ENCODE measurements around the gene SLC9A5. TPM values are rescaled to one million over a fixed set of nuclear protein-coding genes. Genes with fewer than 3 reads are reported as not detected.

Gene SLC9A5
- total RNA-seq, 1 experiment from 2014 or later = 2.7 TPM

DNA sequence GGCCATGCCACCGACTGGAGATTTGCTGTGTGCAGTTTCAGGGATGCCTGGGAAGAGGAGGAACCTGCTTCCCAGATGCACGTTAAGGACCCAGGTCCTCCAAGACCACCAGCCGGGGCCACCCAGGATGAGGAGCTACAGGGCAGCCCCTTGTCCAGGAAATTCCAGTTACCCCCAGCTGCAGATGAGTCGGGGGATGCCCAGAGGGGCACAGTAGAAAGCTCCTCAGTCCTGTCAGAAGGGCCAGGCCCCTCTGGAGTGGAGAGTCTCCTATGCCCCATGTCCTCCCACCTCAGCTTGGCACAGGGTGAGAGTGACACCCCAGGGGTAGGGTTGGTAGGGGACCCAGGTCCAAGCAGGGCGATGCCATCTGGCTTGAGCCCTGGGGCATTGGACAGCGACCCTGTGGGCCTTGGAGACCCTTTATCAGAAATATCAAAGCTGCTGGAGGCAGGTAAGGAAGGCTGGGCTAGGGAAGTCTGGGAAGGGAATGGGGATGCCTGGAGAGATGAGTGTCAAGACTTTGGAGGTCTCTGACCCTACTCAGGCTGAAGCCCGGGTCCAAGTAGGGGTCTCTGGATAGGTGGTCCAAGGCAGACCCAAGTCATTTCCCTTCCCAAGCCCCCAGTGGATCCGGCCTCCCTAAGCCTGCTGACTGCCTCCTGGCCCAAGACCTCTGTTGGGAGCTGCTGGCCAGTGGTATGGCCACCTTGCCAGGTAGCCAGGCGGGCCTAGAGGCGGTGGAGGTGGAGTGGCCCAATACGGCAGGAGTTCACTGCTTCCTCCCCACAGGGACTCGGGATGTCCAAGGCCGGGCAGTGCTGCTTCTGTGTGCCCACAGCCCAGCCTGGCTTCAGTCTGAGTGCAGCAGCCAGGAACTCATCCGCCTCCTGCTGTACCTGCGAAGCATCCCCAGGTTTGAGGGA is 31.6 kb downstream of the SLC9A5 start:
- no peak for DNase-seq (ENCODE audit: low spot score)

DNA sequence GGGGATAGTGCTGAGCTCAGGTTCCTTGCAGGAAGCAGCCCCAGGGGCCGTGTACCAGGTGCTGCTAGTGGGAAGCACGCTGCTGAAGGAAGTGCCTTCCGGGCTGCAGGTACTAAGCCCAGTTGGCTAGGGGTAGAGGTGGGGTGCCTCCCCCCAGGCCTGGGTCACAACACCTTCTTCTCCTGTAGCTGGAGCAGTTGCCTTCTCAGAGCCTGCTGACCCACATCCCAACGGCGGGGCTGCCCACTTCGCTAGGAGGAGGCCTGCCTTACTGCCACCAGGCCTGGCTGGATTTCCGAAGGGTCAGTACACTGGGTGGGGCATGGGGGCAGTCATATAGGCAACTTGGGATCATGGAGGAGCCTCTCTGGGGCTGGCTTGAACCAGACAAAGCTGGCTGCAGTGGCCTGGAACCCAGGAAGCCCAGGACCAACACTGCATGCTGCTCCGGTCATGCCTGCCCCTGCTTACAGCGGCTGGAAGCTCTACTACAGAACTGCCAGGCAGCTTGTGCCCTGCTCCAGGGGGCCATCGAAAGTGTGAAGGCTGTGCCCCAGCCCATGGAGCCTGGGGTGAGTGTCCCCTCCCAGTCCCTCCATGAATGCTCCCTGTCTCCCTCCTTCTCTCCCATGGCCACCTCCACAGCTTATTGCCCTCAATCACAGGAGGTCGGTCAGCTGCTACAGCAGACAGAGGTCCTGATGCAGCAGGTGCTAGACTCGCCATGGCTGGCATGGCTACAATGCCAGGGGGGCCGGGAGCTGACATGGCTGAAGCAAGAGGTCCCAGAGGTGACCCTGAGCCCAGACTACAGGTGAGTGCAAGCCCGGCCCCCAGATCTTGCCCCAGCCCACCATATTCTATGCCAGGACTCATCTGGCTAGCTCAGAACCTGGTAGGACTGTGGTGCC is 33.0 kb downstream of the SLC9A5 start:
- no peak for DNase-seq (ENCODE audit: low spot score)

DNA sequence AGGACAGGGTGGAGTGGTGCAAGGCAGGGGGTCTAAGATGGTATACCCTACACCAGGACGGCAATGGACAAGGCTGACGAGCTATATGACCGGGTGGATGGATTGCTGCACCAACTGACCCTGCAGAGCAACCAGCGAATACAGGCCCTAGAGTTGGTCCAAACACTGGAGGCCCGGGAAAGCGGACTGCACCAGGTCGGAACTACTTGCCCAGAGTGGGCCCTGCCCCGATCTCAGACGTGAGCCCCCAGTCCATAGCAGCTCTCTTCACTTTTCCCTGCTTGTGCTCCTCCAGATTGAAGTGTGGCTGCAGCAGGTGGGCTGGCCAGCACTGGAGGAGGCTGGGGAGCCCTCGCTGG is 33.6 kb downstream of the SLC9A5 start:
- DNase-seq (ENCODE audit: low spot score) = no peak

DNA sequence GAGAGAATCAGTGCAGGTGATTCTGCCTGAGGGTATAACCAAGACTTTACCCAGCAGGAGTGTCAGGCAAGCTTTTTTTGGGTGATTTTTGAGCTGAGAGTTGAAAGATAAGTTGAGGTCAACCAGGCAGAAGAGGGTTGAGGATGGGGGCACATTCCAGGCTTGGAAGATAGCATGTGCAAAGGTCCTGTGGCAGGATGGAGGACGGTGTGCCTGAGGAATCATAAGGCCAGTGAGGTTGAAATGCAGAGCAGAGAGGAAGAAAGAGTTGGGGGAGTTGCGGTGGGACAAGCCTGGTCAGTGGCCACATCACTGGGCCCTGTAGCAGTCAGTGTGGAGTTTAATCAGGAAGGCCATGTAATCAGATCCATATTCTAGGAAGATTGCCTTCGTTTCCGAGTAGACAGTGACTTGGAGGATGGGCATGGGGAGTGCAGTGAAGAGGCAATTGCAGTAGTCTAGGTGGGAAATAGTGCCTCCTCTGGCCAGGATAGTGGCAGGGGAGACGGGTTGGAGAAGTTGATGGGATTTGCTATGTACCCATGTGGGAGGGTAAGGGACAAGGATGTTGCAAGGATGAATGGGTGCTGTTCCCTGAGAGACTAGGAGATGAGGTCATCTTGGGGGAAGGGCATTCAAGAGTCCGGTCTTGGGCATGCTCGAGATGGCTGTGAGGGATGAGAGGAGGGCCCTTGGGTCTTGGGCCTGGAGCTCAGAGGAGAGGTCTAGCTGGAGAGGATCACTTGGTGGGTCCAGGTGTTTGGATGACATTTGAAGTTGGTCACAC is 34.5 kb downstream of the SLC9A5 start:
- DNase-seq (ENCODE audit: low spot score) = no peak

DNA sequence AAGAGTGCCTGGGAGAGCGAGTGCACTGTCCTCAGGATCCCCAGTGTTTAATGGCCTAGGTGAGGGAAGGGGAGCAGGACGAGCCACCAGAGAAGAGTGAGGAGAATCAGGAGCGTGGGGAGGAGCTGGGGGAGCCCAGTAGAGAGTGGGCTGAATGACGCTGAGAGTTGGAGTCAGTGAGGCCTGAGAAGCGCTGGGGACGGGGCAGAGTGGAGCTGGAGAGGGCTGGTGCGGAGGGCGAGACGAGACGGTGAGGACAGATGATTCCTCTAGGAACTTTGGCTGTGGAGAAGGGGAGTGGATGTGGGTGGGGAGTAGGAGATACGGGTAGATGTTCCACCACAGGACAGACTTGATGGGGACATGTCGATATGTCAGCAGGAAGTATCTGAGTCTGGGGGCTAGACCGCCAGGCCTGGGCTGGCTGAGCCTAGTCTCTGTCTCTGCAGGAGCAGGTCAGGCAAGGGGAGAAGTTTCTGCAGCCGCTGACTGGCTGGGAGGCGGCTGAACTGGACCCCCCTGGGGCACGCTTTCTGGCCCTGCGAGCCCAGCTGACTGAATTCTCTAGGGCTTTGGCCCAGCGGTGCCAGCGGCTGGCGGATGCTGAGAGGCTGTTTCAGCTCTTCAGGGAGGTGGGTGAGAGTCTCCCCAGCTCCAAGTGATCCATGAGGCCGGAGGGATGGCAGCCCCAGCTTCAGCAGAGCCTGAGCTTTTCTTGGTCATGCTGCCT is 35.2 kb downstream of the SLC9A5 start:
- DNase-seq (ENCODE audit: low spot score) = no peak

DNA sequence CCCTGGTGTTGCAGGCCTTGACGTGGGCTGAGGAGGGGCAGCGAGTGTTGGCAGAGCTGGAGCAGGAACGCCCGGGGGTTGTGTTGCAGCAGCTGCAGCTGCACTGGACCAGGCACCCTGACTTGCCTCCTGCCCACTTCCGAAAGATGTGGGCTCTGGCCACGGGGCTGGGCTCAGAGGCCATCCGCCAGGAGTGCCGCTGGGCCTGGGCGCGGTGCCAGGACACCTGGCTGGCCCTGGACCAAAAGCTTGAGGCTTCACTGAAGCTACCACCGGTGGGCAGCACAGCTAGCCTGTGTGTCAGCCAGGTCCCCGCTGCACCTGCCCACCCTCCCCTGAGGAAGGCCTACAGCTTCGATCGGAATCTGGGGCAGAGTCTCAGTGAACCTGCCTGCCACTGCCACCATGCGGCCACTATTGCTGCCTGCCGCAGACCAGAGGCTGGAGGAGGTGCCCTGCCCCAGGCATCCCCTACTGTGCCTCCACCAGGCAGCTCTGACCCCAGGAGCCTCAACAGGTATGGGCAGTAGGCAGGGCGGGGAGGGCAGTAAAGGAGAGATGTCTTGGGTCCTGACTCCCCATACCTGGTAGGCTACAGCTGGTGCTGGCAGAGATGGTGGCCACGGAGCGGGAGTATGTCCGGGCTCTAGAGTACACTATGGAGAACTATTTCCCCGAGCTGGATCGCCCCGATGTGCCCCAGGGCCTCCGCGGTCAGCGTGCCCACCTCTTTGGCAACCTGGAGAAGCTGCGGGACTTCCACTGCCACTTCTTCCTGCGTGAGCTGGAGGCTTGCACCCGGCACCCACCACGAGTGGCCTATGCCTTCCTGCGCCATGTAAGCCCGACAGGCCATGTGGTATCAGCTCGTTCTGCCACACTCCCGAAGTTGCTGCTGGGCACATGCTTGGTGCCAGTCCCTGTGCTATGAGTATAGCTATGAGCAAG is 36.2 kb downstream of the SLC9A5 start:
- peak; percentile 89 for DNase-seq (ENCODE audit: low spot score)

DNA sequence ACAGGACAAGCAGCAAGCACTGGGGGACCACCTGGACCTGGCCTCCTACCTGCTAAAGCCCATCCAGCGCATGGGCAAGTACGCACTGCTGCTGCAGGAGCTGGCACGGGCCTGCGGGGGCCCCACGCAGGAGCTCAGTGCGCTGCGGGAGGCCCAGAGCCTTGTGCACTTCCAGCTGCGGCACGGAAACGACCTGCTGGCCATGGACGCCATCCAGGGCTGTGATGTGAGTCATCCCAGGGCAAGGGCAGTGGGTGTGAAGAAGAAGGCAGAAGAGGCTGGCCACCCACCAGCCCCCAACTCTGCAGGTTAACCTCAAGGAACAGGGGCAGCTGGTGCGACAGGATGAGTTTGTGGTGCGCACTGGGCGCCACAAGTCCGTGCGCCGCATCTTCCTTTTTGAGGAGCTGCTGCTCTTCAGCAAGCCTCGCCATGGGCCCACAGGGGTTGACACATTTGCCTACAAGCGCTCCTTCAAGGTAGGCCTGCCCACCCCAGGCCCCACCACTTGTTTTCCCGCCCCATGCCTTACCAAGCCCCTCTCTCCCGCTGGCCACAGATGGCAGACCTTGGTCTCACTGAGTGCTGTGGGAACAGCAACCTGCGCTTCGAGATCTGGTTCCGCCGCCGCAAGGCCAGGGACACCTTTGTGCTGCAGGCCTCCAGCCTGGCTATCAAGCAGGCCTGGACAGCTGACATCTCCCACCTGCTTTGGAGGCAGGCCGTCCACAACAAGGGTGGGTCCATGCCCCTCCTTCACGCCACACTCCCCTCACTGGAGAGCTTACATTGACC is 37.9 kb downstream of the SLC9A5 start:
- no peak for DNase-seq (ENCODE audit: low spot score)

DNA sequence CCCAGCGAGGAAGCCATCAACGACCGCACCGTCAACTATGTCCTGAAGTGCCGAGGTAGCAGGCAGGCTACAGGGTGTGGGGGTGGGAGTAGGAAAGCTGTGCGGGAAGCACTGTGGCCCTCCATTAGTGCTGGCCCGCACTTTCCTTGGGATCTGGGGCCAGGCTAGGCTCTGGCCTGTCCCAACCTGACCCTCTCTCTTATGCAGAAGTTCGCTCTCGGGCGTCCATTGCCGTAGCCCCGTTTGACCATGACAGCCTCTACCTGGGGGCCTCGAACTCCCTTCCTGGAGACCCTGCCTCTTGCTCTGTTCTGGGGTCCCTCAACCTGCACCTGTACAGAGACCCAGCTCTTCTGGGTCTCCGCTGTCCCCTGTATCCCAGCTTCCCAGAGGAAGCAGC is 39.2 kb downstream of the SLC9A5 start:
- no peak for DNase-seq (ENCODE audit: low spot score)

DNA sequence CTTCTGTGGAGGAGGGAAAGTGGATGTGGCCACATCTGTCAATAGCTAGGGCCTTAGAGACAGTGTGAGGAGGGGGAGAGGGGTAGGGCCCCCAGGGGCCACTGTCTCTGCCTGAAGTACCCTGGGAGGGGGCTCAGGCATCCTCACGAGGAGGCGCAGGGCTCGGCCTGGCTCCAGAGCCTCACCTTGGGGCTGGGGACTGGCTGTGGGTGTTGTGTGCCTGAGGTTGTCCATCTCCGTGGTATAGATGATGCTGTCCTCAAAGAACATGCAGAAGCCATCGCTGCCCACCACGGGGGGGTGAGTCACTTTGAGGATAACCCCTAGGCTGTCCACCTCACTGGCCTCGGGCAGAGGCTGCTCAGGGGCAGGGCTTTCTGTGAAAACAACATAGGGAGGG is 42.7 kb downstream of the SLC9A5 start:
- DNase-seq (ENCODE audit: low spot score) = no peak

DNA sequence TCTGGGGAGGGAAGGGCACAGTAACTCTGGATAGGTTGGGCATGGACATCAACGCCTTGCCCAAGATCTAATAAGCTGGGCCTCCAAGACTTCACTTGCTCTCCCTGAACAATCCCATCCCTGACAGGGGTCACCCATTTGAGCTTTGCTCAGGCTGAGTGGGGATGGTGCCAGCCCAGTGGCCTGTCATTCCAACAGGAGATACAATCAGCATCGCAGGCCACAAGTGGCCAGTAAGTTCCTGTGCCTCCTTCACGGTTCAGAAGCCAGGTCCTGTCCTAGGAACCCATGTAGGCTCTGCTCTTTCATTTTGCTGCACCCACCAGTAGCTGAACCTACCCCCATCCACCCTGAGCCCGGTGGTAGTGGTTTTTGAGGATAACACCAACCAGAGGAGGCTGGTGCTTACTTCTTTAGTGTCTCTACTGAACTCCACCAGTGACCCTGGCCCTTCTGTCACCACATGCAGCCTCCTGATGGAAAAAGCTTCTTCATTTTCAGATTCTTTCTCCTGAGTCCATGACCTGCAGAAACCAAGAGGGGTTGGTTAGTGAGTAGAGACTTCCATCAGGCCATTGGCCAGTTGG is 45.5 kb downstream of the SLC9A5 start:
- no peak for DNase-seq (ENCODE audit: low spot score)

DNA sequence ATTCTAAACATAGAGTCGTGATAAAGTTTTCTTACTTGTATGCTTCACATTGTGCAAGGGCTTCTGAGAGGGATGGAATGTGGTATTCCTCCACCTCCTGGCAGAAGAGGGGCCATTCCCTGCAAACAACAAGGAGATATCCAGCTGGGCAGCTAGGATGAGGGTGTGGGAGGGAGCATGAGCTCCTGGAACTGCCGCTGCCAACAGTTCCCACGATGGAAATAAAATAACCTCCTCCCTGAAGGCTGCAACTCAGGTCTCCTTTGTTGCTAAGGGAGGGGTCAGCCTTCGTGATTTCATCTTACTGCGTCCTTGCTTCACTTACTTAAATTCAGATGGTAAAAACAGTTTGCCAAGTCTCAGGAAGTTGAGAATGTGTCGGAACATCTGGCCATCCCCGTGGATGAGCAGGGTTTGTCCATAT is 46.2 kb downstream of the SLC9A5 start:
- DNase-seq (ENCODE audit: low spot score) = no peak

DNA sequence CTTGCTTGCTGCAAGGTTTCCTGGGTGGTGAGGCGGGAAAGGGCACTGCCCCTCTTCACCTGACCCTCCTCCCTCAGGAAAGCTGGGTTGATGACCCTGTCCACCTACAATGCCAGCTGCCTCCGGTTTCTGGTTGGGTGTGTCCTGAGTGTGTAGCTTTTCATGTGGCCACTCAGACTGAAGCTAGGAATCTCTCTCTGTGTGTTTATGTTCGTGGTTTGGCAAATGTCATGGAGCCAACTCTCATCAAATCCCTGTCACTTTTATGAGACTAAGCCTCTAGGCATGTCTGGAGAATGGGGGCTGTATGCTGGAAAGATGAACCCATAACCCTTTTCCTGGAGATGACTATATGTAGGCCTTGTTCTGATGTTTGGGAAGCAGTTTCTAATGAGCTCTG is 47.6 kb downstream of the SLC9A5 start:
- DNase-seq (ENCODE audit: low spot score) = no peak

DNA sequence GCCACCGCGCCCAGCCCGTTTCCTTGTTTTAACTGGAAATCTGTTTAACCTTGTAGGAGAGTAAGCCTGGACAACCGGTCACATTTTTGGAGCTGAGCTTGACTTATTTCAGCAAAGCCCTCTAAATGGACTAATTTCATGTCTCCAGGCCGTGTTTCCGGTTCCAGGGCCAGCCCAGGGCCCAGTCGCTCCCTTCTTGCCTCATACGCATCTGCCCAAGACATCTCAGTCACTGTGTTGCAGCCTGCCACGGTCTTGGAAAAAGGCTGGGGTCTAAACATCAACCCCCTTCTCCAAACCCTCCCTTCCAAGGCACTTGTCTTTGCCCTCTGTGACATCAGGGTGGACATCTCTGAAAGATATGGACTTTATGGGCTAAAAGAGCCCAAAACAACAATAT is 49.5 kb downstream of the SLC9A5 start:
- DNase-seq (ENCODE audit: low spot score) = no peak

DNA sequence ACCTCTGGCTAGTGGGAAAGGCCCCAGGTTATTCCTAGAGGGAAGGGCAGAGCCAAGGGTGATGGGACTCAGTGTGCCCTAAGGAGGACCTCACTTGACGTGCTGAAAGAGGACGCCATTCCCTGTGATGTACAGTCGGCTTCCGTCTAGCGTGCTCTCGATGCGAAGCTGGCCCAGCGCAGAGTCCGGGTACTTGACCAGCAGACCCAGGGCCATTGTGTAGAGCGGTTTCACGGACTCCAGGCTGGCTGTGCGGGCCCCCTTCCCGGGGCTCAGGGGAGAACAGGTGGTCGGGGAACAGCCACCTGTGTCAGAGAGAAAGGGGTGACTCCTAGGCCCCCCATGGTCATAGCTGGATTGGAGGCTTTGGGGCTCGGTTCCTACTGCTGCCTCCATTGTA is 50.5 kb downstream of the SLC9A5 start:
- DNase-seq (ENCODE audit: low spot score) = no peak

DNA sequence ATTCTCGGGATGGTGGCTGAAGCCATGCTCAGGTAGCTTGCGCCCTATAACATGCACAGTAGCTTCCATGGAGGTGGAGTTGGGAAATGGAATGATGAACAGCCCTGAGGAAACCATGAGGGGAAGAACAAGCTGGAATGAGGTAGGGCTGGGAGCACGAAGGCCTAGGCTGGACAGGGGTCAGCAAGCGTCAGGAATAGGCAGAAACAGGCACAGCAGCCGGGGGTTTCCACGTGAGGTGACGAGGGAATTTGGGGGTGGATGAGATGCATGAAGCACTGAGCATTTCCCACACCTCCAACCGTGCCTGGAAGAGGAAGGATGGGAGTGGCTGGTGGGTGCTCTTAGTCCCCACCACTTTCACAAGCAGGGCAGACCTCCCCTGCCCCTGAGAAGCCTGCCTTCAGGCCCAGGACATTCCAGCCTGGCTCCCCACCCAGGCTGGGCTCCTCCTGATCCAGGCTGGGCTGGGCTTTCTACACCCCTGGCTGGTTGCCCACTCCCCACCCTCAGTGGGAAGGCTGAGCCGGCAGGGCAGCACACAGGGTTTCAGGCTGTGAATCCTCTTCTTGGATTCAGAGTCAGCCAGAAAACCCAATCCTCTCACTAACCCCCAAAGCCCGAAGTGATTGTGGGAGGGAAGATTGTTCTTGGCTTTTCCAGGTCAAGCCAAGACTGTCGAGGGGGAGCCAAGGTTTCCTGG is 52.5 kb downstream of the SLC9A5 start:
- no peak for DNase-seq (ENCODE audit: low spot score)

DNA sequence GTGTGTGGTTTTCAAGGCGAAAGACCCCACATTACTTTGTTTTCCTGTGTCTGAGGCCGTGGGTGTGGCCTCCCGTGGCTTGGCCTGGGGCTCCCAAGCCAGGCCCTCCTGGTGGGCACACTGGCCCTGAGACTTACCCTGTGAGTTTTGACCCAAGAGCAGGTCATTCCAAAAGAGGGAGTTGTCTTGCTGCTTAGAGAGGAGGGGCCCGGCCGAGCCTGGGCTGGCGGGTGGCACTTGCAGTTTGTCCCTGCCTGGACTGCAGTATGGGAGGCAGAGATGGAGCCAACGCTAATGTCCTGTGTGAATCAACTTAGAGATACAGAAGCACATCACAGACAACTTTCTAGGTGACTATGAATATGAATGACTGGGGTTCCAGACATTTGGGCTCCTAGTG is 53.3 kb downstream of the SLC9A5 start:
- DNase-seq (ENCODE audit: low spot score) = no peak

DNA sequence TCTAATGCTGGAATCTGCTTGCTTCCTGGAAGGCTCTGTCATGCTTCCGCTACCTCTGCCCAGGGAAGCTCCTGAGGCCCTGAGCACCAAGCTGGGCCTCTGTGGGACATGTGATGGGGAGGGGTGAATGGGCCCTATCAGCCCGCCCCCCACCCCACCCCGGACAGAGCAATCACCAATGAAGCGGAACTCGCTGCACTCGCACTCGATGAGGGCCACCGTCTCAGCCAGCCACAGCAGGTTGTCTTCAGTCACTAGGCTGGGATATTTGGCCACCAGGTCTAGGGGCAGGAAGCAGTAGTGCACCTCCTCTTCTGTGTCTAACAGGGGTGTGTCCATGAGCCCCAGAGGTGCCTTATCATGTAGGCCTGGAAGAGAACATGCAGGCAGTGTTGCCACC is 54.2 kb downstream of the SLC9A5 start:
- DNase-seq (ENCODE audit: low spot score) = no peak

DNA sequence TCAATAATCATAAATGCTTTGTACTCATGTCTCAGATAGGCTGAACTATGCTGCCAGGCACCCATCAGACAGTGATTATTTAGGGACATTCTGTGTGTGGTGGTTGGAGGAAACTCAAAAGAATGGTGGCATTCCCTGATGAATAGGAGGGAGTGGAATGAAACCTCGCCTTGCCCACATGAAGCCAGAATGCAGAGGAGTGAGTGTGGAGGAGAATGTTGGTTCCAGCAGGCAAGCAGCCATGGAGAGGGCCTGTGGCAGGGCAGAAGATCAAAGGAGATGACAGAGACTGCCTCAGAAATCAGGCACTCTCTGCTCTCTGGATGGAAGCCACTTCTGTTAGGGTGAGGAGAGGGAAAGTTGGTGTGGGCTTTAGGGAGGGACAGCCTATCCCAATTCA is 55.2 kb downstream of the SLC9A5 start:
- no peak for DNase-seq (ENCODE audit: low spot score)
